Upper lobe of right lung (tissue), 1 donor: ENCODE results near the gene TRMT112. TPM values are rescaled to one million over a fixed set of nuclear protein-coding genes. Genes with fewer than 3 reads are reported as not detected.
"Not testable (repeated sequence)": the region's sequence is repeated elsewhere in the genome, so short reads cannot be mapped to it uniquely, and the experiment has no call there.

ENCODE experiments used
- ATAC-seq: fragments of 200-7000 bp; cut with Tn5 transposase; one replicate; pipeline ENCODE4 v1.9.1; 2020; ENCODE audit warnings: mild to moderate bottlenecking, moderate library complexity
- DNase-seq: peaks from one replicate; pipeline ENCODE4 v3.0.0-alpha.2; 2020
- H3K27ac ChIP-seq: fragments of 200-600 bp; one replicate; pipeline ENCODE4 v1.8.0; 2022
- H3K27me3 ChIP-seq: fragments of 200-600 bp; one replicate; pipeline ENCODE4 v1.8.0; 2022; ENCODE audit warnings: mild to moderate bottlenecking
- H3K36me3 ChIP-seq: fragments of 200-600 bp; one replicate; pipeline ENCODE4 v1.8.0; 2022
- H3K4me1 ChIP-seq: fragments of 200-600 bp; one replicate; pipeline ENCODE4 v1.8.0; 2022
- H3K4me3 ChIP-seq: fragments of 200-600 bp; one replicate; pipeline ENCODE4 v1.8.0; 2022; ENCODE audit warnings: mild to moderate bottlenecking
- H3K9me3 ChIP-seq: fragments of 200-600 bp; one replicate; pipeline ENCODE4 v1.8.0; 2022
- intact Hi-C: fragments of 100-400 bp; cut with DNase I; formaldehyde crosslinking; loops from one replicate; pipeline ENCODE4 v1.11.0; 2022
- total RNA-seq: library from RNA; stranded (reverse); fragmentation: NEBNext Ultra II Directional; extraction: Animal tissue kit (Norgen Biotek cat#: 25700); gene quantifications from one replicate; pipeline ENCODE4 v1.2.1, GENCODE V29; 2021
- TF ChIP-seq, protein P1 (sequence below): fragments of 200-600 bp; IDR thresholded peaks from one replicate; pipeline ENCODE4 v1.8.0; 2022; ENCODE audit warnings: antibody characterized with exemption
- donor health status: DM: no; HTN: yes; CAD: no; lungs with severe emphysema.

Gene TRMT112
- total RNA-seq, 1 donor from 2014 or later, result 168 TPM

DNA sequence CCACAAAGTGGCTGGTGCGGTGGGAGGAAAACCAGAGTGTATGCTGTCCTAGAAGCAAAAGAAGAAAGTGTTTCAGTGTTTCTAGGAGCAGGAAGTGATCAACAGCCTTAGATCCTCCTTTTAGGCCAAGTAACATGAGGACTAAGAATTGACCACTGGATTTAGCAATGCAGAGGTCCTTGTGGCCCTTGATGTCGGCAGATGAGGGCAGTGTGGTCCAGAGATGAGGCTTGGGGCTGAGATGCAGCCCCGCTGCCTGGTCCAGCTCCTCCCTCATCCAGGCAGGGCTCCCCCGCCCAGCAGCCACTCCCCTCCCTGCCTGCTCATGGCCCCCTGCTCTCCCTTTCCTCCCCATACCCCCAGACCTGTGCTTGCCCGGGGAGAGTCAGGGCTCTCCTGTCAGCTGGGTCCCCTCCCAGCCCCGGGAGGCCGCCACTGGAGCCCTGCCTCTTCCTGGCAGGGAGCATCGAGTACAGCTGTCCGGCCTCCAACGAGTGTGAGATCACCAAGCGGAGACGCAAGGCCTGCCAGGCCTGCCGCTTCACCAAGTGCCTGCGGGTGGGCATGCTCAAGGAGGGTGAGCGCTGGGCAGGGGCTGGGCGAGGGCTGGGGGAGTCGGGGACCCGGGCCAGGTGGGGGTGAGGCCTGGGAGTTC is 3.7 kb downstream of the TRMT112 start:
- Histone ChIP-seq H3K4me1 (peaks cover 11% of the 10 kb centered on the region), H3K9me3 (no peaks in the 10 kb centered on the region), H3K27me3 (no peaks in the 10 kb centered on the region), H3K36me3 (peaks cover 24% of the 10 kb centered on the region), H3K27ac (peak overlapping the region; percentile 36), H3K4me3 (peak overlapping the region; percentile 8)
- intact Hi-C loops, result no loop called here
- TF ChIP-seq, protein P1, sequence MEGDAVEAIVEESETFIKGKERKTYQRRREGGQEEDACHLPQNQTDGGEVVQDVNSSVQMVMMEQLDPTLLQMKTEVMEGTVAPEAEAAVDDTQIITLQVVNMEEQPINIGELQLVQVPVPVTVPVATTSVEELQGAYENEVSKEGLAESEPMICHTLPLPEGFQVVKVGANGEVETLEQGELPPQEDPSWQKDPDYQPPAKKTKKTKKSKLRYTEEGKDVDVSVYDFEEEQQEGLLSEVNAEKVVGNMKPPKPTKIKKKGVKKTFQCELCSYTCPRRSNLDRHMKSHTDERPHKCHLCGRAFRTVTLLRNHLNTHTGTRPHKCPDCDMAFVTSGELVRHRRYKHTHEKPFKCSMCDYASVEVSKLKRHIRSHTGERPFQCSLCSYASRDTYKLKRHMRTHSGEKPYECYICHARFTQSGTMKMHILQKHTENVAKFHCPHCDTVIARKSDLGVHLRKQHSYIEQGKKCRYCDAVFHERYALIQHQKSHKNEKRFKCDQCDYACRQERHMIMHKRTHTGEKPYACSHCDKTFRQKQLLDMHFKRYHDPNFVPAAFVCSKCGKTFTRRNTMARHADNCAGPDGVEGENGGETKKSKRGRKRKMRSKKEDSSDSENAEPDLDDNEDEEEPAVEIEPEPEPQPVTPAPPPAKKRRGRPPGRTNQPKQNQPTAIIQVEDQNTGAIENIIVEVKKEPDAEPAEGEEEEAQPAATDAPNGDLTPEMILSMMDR, result no peak
- ATAC-seq (no peak), DNase-seq (peak; percentile 69)

DNA sequence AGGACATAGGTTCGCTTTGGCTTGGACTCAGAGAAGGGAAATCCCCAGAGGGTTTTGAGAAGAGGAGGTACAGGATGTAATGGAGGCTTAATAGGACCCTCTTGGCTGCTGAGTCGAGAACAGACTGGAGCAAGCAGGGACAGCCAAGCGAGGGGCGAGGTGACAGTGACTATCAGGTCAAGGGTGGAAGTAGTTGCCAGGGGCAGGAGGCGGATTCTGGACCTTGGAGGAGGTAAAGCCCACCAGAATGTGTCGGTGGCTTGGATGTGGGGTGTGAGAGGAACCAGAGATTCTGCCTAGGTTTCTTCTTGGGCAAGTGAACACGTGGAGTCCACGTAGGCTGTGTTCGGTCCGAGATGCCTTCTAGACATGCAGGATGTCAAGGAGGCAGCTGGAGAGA is 4.4 kb downstream of the TRMT112 start:
- H3K4me1 ChIP-seq, result peaks cover 11% of the 10 kb centered on the region
- TF ChIP-seq, protein P1, result no peak
- H3K27ac ChIP-seq, result peak overlapping the region; percentile 36
- H3K27me3 ChIP-seq, result no peaks in the 10 kb centered on the region
- no peak overlapping the region for H3K4me3 ChIP-seq
- no peaks in the 10 kb centered on the region for H3K9me3 ChIP-seq
- intact Hi-C loops, result no loop called here
- no peak for DNase-seq
- no peak for ATAC-seq
- peaks cover 26% of the 10 kb centered on the region for H3K36me3 ChIP-seq

DNA sequence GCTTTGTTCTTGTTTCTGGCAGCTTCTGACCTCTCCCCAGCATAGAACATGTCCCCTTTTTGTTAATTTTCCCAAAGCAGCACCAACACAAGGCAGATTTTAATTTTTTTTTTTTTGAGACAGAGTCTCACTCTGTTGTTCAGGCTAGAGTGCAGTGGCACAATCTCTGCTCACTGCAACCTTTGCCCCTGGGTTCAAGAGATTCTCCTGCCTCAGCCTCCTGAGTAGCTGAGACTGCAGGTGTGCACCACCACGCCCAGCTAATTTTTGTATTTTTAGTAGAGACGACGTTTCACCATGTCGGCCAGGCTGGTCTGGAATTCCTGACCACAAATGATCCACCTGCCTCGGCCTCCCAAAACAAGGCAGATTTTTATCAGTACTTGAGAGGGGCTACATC is 9.6 kb downstream of the TRMT112 start:
- not testable (repeated sequence) for ATAC-seq

DNA sequence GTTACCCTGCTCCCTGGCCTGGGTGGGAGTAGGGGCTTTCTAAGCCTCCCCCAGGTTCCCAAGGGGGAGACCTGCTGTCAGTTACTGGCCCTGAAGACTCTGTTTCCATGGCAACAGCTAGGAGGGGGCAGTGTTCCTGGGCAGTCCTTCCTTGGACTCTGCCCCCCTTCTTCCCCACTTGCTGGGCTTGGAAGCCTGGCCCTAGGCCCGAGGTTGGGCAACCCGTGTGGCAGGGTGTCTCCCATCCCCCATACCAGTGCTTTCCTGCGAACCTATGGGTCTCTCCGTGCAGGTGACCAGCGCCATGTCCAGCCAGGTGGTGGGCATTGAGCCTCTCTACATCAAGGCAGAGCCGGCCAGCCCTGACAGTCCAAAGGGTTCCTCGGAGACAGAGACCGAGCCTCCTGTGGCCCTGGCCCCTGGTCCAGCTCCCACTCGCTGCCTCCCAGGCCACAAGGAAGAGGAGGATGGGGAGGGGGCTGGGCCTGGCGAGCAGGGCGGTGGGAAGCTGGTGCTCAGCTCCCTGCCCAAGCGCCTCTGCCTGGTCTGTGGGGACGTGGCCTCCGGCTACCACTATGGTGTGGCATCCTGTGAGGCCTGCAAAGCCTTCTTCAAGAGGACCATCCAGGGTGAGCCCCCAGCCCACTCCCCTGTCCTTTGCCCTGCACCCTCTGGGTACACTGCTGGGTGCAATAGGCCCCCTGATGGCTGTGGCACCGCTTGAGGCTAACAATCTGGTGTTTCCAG is 10.3 kb downstream of the TRMT112 start:
- no peaks in the 10 kb centered on the region for H3K9me3 ChIP-seq
- peak; percentile 1 for ATAC-seq
- intact Hi-C loops, result no loop called here
- peak; percentile 86 for DNase-seq
- H3K36me3 ChIP-seq, result peaks cover 7% of the 10 kb centered on the region
- H3K4me3 ChIP-seq, result peak overlapping the region; percentile 70
- H3K27ac ChIP-seq, result peak overlapping the region; percentile 85
- TF ChIP-seq, protein P1, result no peak
- H3K27me3 ChIP-seq, result no peaks in the 10 kb centered on the region
- H3K4me1 ChIP-seq, result peaks cover 18% of the 10 kb centered on the region

More for the DNA sequence above, 9.6 kb downstream of the TRMT112 start:
- H3K27ac ChIP-seq, H3K36me3 ChIP-seq, intact Hi-C loops, H3K4me3 ChIP-seq, H3K27me3 ChIP-seq, H3K9me3 ChIP-seq, DNase-seq: not testable (repeated sequence)
- peaks cover 18% of the 10 kb centered on the region for H3K4me1 ChIP-seq

DNA sequence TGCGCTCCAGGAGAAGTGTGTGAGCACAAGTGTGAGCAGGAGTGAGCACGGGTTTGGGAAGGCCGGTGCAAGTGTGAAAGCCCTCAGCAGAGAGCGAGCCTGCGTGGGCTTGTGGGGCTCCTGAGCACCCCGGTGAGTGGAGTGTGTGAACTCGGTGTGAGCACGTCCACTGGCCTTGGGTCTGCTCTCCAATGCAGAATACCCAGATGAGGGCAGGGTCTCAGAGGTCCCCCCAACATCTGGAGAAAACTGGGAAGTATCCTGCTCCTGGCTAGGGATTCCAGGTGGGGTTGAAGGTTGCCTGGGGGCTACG is 10.8 kb downstream of the TRMT112 start:
- Histone ChIP-seq H3K4me1 (peaks cover 18% of the 10 kb centered on the region), H3K4me3 (peak overlapping the region; percentile 70), H3K27me3 (no peaks in the 10 kb centered on the region), H3K27ac (peak overlapping the region; percentile 85), H3K9me3 (no peaks in the 10 kb centered on the region), H3K36me3 (peaks cover 7% of the 10 kb centered on the region)
- intact Hi-C loops, result no loop called here
- DNase-seq, result no peak
- TF ChIP-seq, protein P1, result no peak
- no peak for ATAC-seq
